ENCODE data around the gene GOLT1B.

DNA sequence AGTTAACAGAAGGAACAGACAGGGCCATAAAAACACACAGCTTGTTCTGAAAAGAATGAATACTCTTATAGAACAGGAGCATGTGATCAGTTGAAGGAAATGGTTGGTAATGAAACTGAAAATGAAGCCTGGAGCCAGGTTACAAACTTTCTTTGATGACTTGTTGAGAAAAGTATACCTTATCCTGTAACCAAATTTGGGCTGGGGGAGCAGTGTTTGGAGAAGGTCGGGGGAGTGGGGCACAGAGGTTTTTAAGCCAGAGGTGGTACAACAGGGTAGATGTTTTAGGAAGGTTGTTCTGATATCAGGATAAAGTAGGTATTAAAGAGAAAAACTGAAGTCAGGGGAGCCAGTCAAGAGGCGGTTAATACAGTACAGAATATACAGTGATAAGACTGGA lies 8.2 kb downstream of the GOLT1B start:
- TF ChIP-seq, protein P1, sequence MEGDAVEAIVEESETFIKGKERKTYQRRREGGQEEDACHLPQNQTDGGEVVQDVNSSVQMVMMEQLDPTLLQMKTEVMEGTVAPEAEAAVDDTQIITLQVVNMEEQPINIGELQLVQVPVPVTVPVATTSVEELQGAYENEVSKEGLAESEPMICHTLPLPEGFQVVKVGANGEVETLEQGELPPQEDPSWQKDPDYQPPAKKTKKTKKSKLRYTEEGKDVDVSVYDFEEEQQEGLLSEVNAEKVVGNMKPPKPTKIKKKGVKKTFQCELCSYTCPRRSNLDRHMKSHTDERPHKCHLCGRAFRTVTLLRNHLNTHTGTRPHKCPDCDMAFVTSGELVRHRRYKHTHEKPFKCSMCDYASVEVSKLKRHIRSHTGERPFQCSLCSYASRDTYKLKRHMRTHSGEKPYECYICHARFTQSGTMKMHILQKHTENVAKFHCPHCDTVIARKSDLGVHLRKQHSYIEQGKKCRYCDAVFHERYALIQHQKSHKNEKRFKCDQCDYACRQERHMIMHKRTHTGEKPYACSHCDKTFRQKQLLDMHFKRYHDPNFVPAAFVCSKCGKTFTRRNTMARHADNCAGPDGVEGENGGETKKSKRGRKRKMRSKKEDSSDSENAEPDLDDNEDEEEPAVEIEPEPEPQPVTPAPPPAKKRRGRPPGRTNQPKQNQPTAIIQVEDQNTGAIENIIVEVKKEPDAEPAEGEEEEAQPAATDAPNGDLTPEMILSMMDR (IDR thresholded peaks at IDR 0.05; ENCODE audit: low read depth, low read length): no peak
- TF ChIP-seq POLR2A (IDR thresholded peaks at IDR 0.05; ENCODE audit: extremely low read depth, insufficient read length) (no peak), MYC (IDR thresholded peaks at IDR 0.05; ENCODE audit: low read depth, low read length) (no peak)
- TF ChIP-seq, protein P2, sequence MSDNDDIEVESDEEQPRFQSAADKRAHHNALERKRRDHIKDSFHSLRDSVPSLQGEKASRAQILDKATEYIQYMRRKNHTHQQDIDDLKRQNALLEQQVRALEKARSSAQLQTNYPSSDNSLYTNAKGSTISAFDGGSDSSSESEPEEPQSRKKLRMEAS (IDR thresholded peaks at IDR 0.05; ENCODE audit: low read depth, low read length): no peak
